SK-N-SH (cell line): ENCODE measurements around the gene DCAF10.

Experiments
- CHD2 ChIP-seq: fragments of 150-350 bp; IDR thresholded peaks from 2 replicates; pipeline ENCODE4 v1.6.1; 2018; ENCODE audit warnings: low read length; ENCODE audit not compliant: partially characterized antibody
- EP300 ChIP-seq, 2 experiments: IDR thresholded peaks; 2 replicates each; pipeline versions ENCODE4 v1.4.0 to v1.6.1; 2012; ENCODE audit warnings: borderline replicate concordance in 1 of 2, low read depth in 1 of 2, low read length in 1 of 2
- JUND ChIP-seq: IDR thresholded peaks from 2 replicates; pipeline ENCODE4 v1.4.0; 2012
- MXI1 ChIP-seq: IDR thresholded peaks from 2 replicates; pipeline ENCODE4 v1.6.1; 2012; ENCODE audit warnings: mild to moderate bottlenecking, low read depth, low read length, improper control_type of control experiment
- POLR2AphosphoS5 ChIP-seq: IDR thresholded peaks from 2 replicates; pipeline ENCODE4 v1.6.1; 2012; ENCODE audit warnings: low read depth, low read length
- RAD21 ChIP-seq: IDR thresholded peaks from 2 replicates; pipeline ENCODE4 v1.6.1; 2012; ENCODE audit warnings: mild to moderate bottlenecking, low read length
- SMC3 ChIP-seq: IDR thresholded peaks from 2 replicates; pipeline ENCODE4 v1.6.1; 2012; ENCODE audit warnings: low read depth, low read length, improper control_type of control experiment
- TAF1 ChIP-seq: IDR thresholded peaks from 2 replicates; pipeline ENCODE4 v1.6.1; 2012; ENCODE audit warnings: low read depth, mild to moderate bottlenecking, low read length, moderate library complexity, borderline replicate concordance
- TCF12 ChIP-seq: IDR thresholded peaks from 2 replicates; pipeline ENCODE4 v1.4.0; 2012
- TF ChIP-seq, protein P1 (sequence below): IDR thresholded peaks from 2 replicates; pipeline ENCODE4 v1.6.1; 2012; ENCODE audit warnings: mild to moderate bottlenecking, low read depth, low read length, moderate library complexity
- TF ChIP-seq, protein P2 (sequence below): IDR thresholded peaks from 2 replicates; pipeline ENCODE4 v1.4.0; 2012; ENCODE audit warnings: low read depth, borderline replicate concordance
- TF ChIP-seq, protein P3 (sequence below): fragments of 200-600 bp; sonication (generic); IDR thresholded peaks from 2 replicates; pipeline ENCODE4 v1.6.1; 2017; ENCODE audit warnings: antibody characterized with exemption, mild to moderate bottlenecking, moderate library complexity
- TF ChIP-seq, protein P4 (sequence below): fragments of 150-350 bp; IDR thresholded peaks from 2 replicates; pipeline ENCODE4 v1.6.1; 2017; ENCODE audit warnings: antibody characterized with exemption, low read length, low read depth, borderline replicate concordance

DNA sequence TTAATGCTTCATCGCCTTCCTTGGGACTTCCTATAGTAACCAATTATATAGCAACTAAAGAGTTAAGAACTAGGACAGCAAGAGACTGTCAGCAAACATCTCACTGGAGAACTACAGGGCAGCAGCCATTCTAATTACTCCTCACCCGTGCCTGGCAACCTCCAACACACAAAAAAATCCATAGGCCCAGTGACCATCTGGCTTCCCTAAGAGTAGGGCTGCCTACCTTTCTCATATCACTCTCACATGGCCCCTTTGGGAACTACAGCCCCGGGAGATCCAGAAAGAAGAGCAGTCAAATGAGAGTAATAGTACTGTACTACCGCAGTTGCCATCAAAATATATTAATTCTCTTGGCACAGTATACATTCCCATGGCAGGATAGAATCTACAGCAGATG, 5.7 kb downstream of the DCAF10 start:
- TF ChIP-seq CHD2 (no peak), EP300 (IDR thresholded peaks at IDR 0.05; ENCODE audit: borderline replicate concordance in 1 of 2, low read depth in 1 of 2, low read length in 1 of 2) (no peak), SMC3 (no peak), TAF1 (no peak), RAD21 (no peak), MXI1 (no peak), JUND (no peak), TCF12 (no peak), POLR2AphosphoS5 (no peak)
- TF ChIP-seq, protein P1, sequence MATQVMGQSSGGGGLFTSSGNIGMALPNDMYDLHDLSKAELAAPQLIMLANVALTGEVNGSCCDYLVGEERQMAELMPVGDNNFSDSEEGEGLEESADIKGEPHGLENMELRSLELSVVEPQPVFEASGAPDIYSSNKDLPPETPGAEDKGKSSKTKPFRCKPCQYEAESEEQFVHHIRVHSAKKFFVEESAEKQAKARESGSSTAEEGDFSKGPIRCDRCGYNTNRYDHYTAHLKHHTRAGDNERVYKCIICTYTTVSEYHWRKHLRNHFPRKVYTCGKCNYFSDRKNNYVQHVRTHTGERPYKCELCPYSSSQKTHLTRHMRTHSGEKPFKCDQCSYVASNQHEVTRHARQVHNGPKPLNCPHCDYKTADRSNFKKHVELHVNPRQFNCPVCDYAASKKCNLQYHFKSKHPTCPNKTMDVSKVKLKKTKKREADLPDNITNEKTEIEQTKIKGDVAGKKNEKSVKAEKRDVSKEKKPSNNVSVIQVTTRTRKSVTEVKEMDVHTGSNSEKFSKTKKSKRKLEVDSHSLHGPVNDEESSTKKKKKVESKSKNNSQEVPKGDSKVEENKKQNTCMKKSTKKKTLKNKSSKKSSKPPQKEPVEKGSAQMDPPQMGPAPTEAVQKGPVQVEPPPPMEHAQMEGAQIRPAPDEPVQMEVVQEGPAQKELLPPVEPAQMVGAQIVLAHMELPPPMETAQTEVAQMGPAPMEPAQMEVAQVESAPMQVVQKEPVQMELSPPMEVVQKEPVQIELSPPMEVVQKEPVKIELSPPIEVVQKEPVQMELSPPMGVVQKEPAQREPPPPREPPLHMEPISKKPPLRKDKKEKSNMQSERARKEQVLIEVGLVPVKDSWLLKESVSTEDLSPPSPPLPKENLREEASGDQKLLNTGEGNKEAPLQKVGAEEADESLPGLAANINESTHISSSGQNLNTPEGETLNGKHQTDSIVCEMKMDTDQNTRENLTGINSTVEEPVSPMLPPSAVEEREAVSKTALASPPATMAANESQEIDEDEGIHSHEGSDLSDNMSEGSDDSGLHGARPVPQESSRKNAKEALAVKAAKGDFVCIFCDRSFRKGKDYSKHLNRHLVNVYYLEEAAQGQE, result no peak
- TF ChIP-seq, protein P2, sequence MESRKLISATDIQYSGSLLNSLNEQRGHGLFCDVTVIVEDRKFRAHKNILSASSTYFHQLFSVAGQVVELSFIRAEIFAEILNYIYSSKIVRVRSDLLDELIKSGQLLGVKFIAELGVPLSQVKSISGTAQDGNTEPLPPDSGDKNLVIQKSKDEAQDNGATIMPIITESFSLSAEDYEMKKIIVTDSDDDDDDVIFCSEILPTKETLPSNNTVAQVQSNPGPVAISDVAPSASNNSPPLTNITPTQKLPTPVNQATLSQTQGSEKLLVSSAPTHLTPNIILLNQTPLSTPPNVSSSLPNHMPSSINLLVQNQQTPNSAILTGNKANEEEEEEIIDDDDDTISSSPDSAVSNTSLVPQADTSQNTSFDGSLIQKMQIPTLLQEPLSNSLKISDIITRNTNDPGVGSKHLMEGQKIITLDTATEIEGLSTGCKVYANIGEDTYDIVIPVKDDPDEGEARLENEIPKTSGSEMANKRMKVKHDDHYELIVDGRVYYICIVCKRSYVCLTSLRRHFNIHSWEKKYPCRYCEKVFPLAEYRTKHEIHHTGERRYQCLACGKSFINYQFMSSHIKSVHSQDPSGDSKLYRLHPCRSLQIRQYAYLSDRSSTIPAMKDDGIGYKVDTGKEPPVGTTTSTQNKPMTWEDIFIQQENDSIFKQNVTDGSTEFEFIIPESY, result no peak
- TF ChIP-seq, protein P3, sequence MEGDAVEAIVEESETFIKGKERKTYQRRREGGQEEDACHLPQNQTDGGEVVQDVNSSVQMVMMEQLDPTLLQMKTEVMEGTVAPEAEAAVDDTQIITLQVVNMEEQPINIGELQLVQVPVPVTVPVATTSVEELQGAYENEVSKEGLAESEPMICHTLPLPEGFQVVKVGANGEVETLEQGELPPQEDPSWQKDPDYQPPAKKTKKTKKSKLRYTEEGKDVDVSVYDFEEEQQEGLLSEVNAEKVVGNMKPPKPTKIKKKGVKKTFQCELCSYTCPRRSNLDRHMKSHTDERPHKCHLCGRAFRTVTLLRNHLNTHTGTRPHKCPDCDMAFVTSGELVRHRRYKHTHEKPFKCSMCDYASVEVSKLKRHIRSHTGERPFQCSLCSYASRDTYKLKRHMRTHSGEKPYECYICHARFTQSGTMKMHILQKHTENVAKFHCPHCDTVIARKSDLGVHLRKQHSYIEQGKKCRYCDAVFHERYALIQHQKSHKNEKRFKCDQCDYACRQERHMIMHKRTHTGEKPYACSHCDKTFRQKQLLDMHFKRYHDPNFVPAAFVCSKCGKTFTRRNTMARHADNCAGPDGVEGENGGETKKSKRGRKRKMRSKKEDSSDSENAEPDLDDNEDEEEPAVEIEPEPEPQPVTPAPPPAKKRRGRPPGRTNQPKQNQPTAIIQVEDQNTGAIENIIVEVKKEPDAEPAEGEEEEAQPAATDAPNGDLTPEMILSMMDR, result no peak
- TF ChIP-seq, protein P4, sequence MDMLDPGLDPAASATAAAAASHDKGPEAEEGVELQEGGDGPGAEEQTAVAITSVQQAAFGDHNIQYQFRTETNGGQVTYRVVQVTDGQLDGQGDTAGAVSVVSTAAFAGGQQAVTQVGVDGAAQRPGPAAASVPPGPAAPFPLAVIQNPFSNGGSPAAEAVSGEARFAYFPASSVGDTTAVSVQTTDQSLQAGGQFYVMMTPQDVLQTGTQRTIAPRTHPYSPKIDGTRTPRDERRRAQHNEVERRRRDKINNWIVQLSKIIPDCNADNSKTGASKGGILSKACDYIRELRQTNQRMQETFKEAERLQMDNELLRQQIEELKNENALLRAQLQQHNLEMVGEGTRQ, result no peak
